Measurements from ENCODE around the gene TNNT2. TPM values are rescaled to one million over a fixed set of nuclear protein-coding genes. Genes with fewer than 3 reads are reported as not detected.
A peak's percentile ranks its signal among the peaks of the same experiment; 100 is the strongest.

The TNNT2 gene
- total RNA-seq, 2 experiments from 2014 or later: not detected

- Histone ChIP-seq H3K4me1 (ENCODE audit: insufficient read depth, low read length, poor library complexity, severe bottlenecking) (no peaks in the 10 kb centered on the region), H3K4me2 (ENCODE audit: low read length) (no peak overlapping the region), H3K4me3 (ENCODE audit: low read depth, low read length, poor library complexity, severe bottlenecking) (no peak overlapping the region), H3K9me3 (ENCODE audit: low read length) (no peaks in the 10 kb centered on the region), H3K9me2 (ENCODE audit: insufficient read depth, low read length) (no peaks in the 10 kb centered on the region), H3K36me3 (ENCODE audit: insufficient read depth, low read length) (no peaks in the 10 kb centered on the region), H3K79me2 (ENCODE audit: insufficient read depth, low read depth, low read length) (no peaks in the 10 kb centered on the region), H2AFZ (ENCODE audit: low read length) (no peak overlapping the region), H3K27ac (ENCODE audit: low read depth, low read length, poor library complexity, severe bottlenecking) (no peak overlapping the region), H4K20me1 (ENCODE audit: insufficient read depth, low read length) (no peaks in the 10 kb centered on the region)
- peak; percentile 23 for DNase-seq (ENCODE audit: low spot score)
- POLR2A ChIA-PET: interaction anchor here (1.5 kb wide), 1 partner anchor 19 kb away, joined by 5 read pairs; no protein-coding TSS in a partner anchor
- CTCF ChIA-PET (ENCODE audit: unreplicated experiment): interaction anchor here (0.6 kb wide), 1 partner anchor 227 kb away, joined by 4 read pairs; no protein-coding TSS in a partner anchor
- intact Hi-C loops (cut with micrococcal nuclease; ENCODE audit: unreplicated experiment): no loop called here
- no TSS peak for BruUV-seq (replicated peaks)
- TF ChIP-seq EZH2phosphoT487 (IDR thresholded peaks at IDR 0.05; ENCODE audit: borderline replicate concordance, low read depth, low read length): no peak
- TF ChIP-seq CTCF (conservative IDR thresholded peaks at IDR 0.05; ENCODE audit: low read length): peak; percentile 73
Measured at GRCh38 chr1:201346337-201346939, 31.0 kb downstream of the TNNT2 start.

DNA sequence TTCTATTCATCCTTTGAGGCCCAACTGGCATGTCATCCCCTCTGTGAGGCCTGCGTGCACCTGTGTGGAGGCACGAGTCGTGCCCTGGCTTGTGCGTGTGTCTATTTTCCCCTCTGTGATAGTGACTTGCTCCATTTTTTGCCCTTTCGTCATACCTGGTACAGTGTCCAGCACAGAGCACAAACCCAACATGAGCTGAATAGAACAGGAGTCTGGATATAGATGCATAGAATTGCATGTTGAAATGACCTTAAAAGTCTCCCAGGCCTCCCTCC lies 32.5 kb downstream of the TNNT2 start:
- H4K20me1 ChIP-seq (ENCODE audit: insufficient read depth, low read length): no peaks in the 10 kb centered on the region
- H3K4me2 ChIP-seq (ENCODE audit: low read length): no peak overlapping the region
- H3K27ac ChIP-seq (ENCODE audit: low read depth, low read length, poor library complexity, severe bottlenecking): no peak overlapping the region
- no peaks in the 10 kb centered on the region for H3K9me2 ChIP-seq (ENCODE audit: insufficient read depth, low read length)
- ChIA-PET POLR2A (interaction anchor here (0.6 kb wide), 1 partner anchor 460 kb away, joined by 5 read pairs; no protein-coding TSS in a partner anchor), CTCF (ENCODE audit: unreplicated experiment) (no interaction called here)
- no peak overlapping the region for H3K4me3 ChIP-seq (ENCODE audit: low read depth, low read length, poor library complexity, severe bottlenecking)
- no peak for DNase-seq (ENCODE audit: low spot score)
- no peaks in the 10 kb centered on the region for H3K9me3 ChIP-seq (ENCODE audit: low read length)
- no peak overlapping the region for H2AFZ ChIP-seq (ENCODE audit: low read length)
- no peaks in the 10 kb centered on the region for H3K79me2 ChIP-seq (ENCODE audit: insufficient read depth, low read depth, low read length)
- no TSS peak for BruUV-seq (replicated peaks)
- intact Hi-C loops (cut with micrococcal nuclease; ENCODE audit: unreplicated experiment): no loop called here
- H3K36me3 ChIP-seq (ENCODE audit: insufficient read depth, low read length): no peaks in the 10 kb centered on the region
- no peaks in the 10 kb centered on the region for H3K4me1 ChIP-seq (ENCODE audit: insufficient read depth, low read length, poor library complexity, severe bottlenecking)
- TF ChIP-seq CTCF (conservative IDR thresholded peaks at IDR 0.05; ENCODE audit: low read length) (no peak), EZH2phosphoT487 (IDR thresholded peaks at IDR 0.05; ENCODE audit: borderline replicate concordance, low read depth, low read length) (no peak)

- CTCF ChIA-PET (ENCODE audit: unreplicated experiment): no interaction called here
- H2AFZ ChIP-seq (ENCODE audit: low read length): no peak overlapping the region
Measured at GRCh38 chr1:201344206-201345080, 33.0 kb downstream of the TNNT2 start.

More at GRCh38 chr1:201344206-201345080, 33.0 kb downstream of the TNNT2 start:
- H3K4me1 ChIP-seq (ENCODE audit: insufficient read depth, low read length, poor library complexity, severe bottlenecking): no peaks in the 10 kb centered on the region
- H3K9me3 ChIP-seq (ENCODE audit: low read length): no peaks in the 10 kb centered on the region
- no peaks in the 10 kb centered on the region for H3K79me2 ChIP-seq (ENCODE audit: insufficient read depth, low read depth, low read length)
- no peaks in the 10 kb centered on the region for H4K20me1 ChIP-seq (ENCODE audit: insufficient read depth, low read length)
- H3K4me2 ChIP-seq (ENCODE audit: low read length): no peak overlapping the region
- intact Hi-C loops (cut with micrococcal nuclease; ENCODE audit: unreplicated experiment): no loop called here
- no peak for TF ChIP-seq EZH2phosphoT487 (IDR thresholded peaks at IDR 0.05; ENCODE audit: borderline replicate concordance, low read depth, low read length)
- TF ChIP-seq CTCF (conservative IDR thresholded peaks at IDR 0.05; ENCODE audit: low read length): no peak
- no peaks in the 10 kb centered on the region for H3K36me3 ChIP-seq (ENCODE audit: insufficient read depth, low read length)
- no peaks in the 10 kb centered on the region for H3K9me2 ChIP-seq (ENCODE audit: insufficient read depth, low read length)
- H3K27ac ChIP-seq (ENCODE audit: low read depth, low read length, poor library complexity, severe bottlenecking): no peak overlapping the region
- POLR2A ChIA-PET: no interaction called here
- H3K4me3 ChIP-seq (ENCODE audit: low read depth, low read length, poor library complexity, severe bottlenecking): no peak overlapping the region
- DNase-seq (ENCODE audit: low spot score): no peak
- BruUV-seq (replicated peaks): no TSS peak
